ENCODE data around the gene UQCR10. TPM values are rescaled to one million over a fixed set of nuclear protein-coding genes. Genes with fewer than 3 reads are reported as not detected.
A peak's percentile ranks its signal among the peaks of the same experiment; 100 is the strongest.

Gene UQCR10
- total RNA-seq, 1 donor: 52.1 TPM

- H3K9me3 ChIP-seq (ENCODE audit: low read depth, low read length): no peaks in the 10 kb centered on the region
- H3K4me1 ChIP-seq (ENCODE audit: insufficient read depth, low read length): peaks cover 9% of the 10 kb centered on the region
- no peak overlapping the region for H3K4me3 ChIP-seq (ENCODE audit: insufficient read depth, low read length)
These were observed 11.3 kb upstream of the UQCR10 start for GRCh38 chr22:29755889-29756288.

GRCh38 chr22:29756341-29756740 lies 10.8 kb upstream of the UQCR10 start:
- no peaks in the 10 kb centered on the region for H3K9me3 ChIP-seq (ENCODE audit: low read depth, low read length)
- no peak for TF ChIP-seq CTCF (IDR thresholded peaks at IDR 0.05; ENCODE audit: extremely low read depth, low read depth, low read length)
- peaks cover 9% of the 10 kb centered on the region for H3K4me1 ChIP-seq (ENCODE audit: insufficient read depth, low read length)
- H3K27me3 ChIP-seq (ENCODE audit: insufficient read depth, low read length): no peaks in the 10 kb centered on the region
- H3K4me2 ChIP-seq (ENCODE audit: insufficient read depth, low read length): no peak overlapping the region
- H2AFZ ChIP-seq (ENCODE audit: low read length): no peak overlapping the region
- peaks cover 7% of the 10 kb centered on the region for H4K20me1 ChIP-seq (ENCODE audit: insufficient read depth, low read length)
- DNase-seq (ENCODE audit: insufficient read length, low spot score, missing footprints): no peak
- no peaks in the 10 kb centered on the region for H3K36me3 ChIP-seq (ENCODE audit: insufficient read depth, low read length)
- no peak overlapping the region for H3K4me3 ChIP-seq (ENCODE audit: insufficient read depth, low read length)
- H3K79me2 ChIP-seq (ENCODE audit: insufficient read depth, low read length): peaks cover 3% of the 10 kb centered on the region
- no peak overlapping the region for H3K27ac ChIP-seq (ENCODE audit: low read depth, low read length)

More at GRCh38 chr22:29755889-29756288, 11.3 kb upstream of the UQCR10 start:
- Histone ChIP-seq H3K27me3 (ENCODE audit: insufficient read depth, low read length) (no peaks in the 10 kb centered on the region), H3K79me2 (ENCODE audit: insufficient read depth, low read length) (peaks cover 3% of the 10 kb centered on the region), H3K36me3 (ENCODE audit: insufficient read depth, low read length) (no peaks in the 10 kb centered on the region), H4K20me1 (ENCODE audit: insufficient read depth, low read length) (peaks cover 7% of the 10 kb centered on the region), H3K27ac (ENCODE audit: low read depth, low read length) (no peak overlapping the region), H3K4me2 (ENCODE audit: insufficient read depth, low read length) (no peak overlapping the region), H2AFZ (ENCODE audit: low read length) (no peak overlapping the region)
- TF ChIP-seq CTCF (IDR thresholded peaks at IDR 0.05; ENCODE audit: extremely low read depth, low read depth, low read length): no peak
- no peak for DNase-seq (ENCODE audit: insufficient read length, low spot score, missing footprints)

GRCh38 chr22:29757096-29757495 lies 10.1 kb upstream of the UQCR10 start:
- Histone ChIP-seq H3K4me1 (ENCODE audit: insufficient read depth, low read length) (peaks cover 9% of the 10 kb centered on the region), H3K27ac (ENCODE audit: low read depth, low read length) (no peak overlapping the region), H3K79me2 (ENCODE audit: insufficient read depth, low read length) (peaks cover 3% of the 10 kb centered on the region), H3K36me3 (ENCODE audit: insufficient read depth, low read length) (no peaks in the 10 kb centered on the region), H3K4me3 (ENCODE audit: insufficient read depth, low read length) (no peak overlapping the region), H3K9me3 (ENCODE audit: low read depth, low read length) (no peaks in the 10 kb centered on the region), H4K20me1 (ENCODE audit: insufficient read depth, low read length) (peaks cover 7% of the 10 kb centered on the region), H2AFZ (ENCODE audit: low read length) (no peak overlapping the region), H3K27me3 (ENCODE audit: insufficient read depth, low read length) (no peaks in the 10 kb centered on the region), H3K4me2 (ENCODE audit: insufficient read depth, low read length) (no peak overlapping the region)
- no peak for TF ChIP-seq CTCF (IDR thresholded peaks at IDR 0.05; ENCODE audit: extremely low read depth, low read depth, low read length)
- peak; percentile 50 for DNase-seq (ENCODE audit: insufficient read length, low spot score, missing footprints)

- no peak overlapping the region for H3K4me3 ChIP-seq (ENCODE audit: insufficient read depth, low read length)
- no peaks in the 10 kb centered on the region for H3K36me3 ChIP-seq (ENCODE audit: insufficient read depth, low read length)
- no peak overlapping the region for H3K4me2 ChIP-seq (ENCODE audit: insufficient read depth, low read length)
- DNase-seq (ENCODE audit: insufficient read length, low spot score, missing footprints): peak; percentile 45
- H3K4me1 ChIP-seq (ENCODE audit: insufficient read depth, low read length): peaks cover 9% of the 10 kb centered on the region
- H4K20me1 ChIP-seq (ENCODE audit: insufficient read depth, low read length): peaks cover 7% of the 10 kb centered on the region
- H3K27ac ChIP-seq (ENCODE audit: low read depth, low read length): no peak overlapping the region
- H3K9me3 ChIP-seq (ENCODE audit: low read depth, low read length): no peaks in the 10 kb centered on the region
- peaks cover 3% of the 10 kb centered on the region for H3K79me2 ChIP-seq (ENCODE audit: insufficient read depth, low read length)
- TF ChIP-seq CTCF (IDR thresholded peaks at IDR 0.05; ENCODE audit: extremely low read depth, low read depth, low read length): no peak
- no peak overlapping the region for H2AFZ ChIP-seq (ENCODE audit: low read length)
- no peaks in the 10 kb centered on the region for H3K27me3 ChIP-seq (ENCODE audit: insufficient read depth, low read length)
These were observed 9.0 kb upstream of the UQCR10 start for GRCh38 chr22:29758068-29758622.

Measured in osteoblast (primary cell).